Measurements from ENCODE around the gene APOL5. TPM values are rescaled to one million over a fixed set of nuclear protein-coding genes. Genes with fewer than 3 reads are reported as not detected.

APOL5 gene
- total RNA-seq, 1 experiment from 2014 or later = not detected

DNA sequence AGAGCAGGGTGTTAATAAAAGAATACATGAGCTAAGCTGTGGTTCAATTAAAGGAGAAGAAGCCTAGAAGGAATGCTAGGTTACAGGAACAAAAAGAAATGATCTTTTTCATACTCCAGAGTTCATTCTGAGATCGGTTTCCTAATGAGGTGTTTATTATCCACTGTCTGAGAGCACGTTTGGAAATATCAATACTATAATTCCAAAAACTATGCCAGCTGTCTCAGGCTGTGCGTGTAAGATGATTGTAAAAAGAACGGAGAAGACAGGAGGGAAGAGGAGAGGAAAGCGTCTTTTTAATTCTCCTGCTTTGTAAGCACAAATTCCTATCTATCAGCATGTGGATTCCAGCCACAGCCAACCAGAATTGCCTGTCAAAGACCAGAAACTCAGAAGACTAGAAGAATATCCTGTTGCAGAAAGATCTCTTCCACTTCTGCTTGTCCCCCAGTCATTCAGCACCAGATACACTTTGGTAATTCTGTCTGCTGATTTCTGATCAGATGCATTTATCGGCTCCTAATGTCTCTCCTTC lies 25.7 kb downstream of the APOL5 start:
- intact Hi-C loops (cut with micrococcal nuclease) = loop anchor here (5.0 kb wide), 1 partner anchor 116 kb away; no protein-coding TSS in a partner anchor
- no peak for TF ChIP-seq EZH2phosphoT487 (IDR thresholded peaks at IDR 0.05; ENCODE audit: borderline replicate concordance, low read length)
- TF ChIP-seq EZH2 (IDR thresholded peaks at IDR 0.05; ENCODE audit: low read length, unreplicated experiment) = no peak
- TF ChIP-seq, protein P1, sequence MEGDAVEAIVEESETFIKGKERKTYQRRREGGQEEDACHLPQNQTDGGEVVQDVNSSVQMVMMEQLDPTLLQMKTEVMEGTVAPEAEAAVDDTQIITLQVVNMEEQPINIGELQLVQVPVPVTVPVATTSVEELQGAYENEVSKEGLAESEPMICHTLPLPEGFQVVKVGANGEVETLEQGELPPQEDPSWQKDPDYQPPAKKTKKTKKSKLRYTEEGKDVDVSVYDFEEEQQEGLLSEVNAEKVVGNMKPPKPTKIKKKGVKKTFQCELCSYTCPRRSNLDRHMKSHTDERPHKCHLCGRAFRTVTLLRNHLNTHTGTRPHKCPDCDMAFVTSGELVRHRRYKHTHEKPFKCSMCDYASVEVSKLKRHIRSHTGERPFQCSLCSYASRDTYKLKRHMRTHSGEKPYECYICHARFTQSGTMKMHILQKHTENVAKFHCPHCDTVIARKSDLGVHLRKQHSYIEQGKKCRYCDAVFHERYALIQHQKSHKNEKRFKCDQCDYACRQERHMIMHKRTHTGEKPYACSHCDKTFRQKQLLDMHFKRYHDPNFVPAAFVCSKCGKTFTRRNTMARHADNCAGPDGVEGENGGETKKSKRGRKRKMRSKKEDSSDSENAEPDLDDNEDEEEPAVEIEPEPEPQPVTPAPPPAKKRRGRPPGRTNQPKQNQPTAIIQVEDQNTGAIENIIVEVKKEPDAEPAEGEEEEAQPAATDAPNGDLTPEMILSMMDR (conservative IDR thresholded peaks at IDR 0.05; ENCODE audit: low read depth, low read length) = no peak
- H3K4me2 ChIP-seq (ENCODE audit: low read length) = no peak overlapping the region
- H3K4me1 ChIP-seq (ENCODE audit: insufficient read depth, low read length) = peaks cover 22% of the 10 kb centered on the region
- H3K79me2 ChIP-seq (ENCODE audit: low read length) = no peaks in the 10 kb centered on the region
- H3F3A ChIP-seq (ENCODE audit: low read length, unreplicated experiment) = peaks cover 6% of the 10 kb centered on the region
- no peak overlapping the region for H3K9ac ChIP-seq (ENCODE audit: low read length)
- no peak for DNase-seq
- H4K20me1 ChIP-seq (ENCODE audit: low read length) = no peaks in the 10 kb centered on the region
- no peaks in the 10 kb centered on the region for H3K9me3 ChIP-seq (ENCODE audit: low read length)
- peak overlapping the region; percentile 77 for H3K27ac ChIP-seq (ENCODE audit: low read length)
- H3K36me3 ChIP-seq (ENCODE audit: low read depth, low read length) = peaks cover 15% of the 10 kb centered on the region; the same call in 1 of the 2 replicates
- CTCF ChIA-PET = no interaction called here
- H2AFZ ChIP-seq (ENCODE audit: low read length) = no peak overlapping the region
- BruUV-seq (replicated peaks) = no TSS peak
- no peak for ATAC-seq
- POLR2A ChIA-PET (ENCODE audit: unreplicated experiment) = no interaction called here
- H3K27me3 ChIP-seq (ENCODE audit: low read length) = no peaks in the 10 kb centered on the region
- no peak overlapping the region for H3K4me3 ChIP-seq (ENCODE audit: low read length)
- H3K9me2 ChIP-seq (replicated peaks; ENCODE audit: low read length) = no peaks in the 10 kb centered on the region

DNA sequence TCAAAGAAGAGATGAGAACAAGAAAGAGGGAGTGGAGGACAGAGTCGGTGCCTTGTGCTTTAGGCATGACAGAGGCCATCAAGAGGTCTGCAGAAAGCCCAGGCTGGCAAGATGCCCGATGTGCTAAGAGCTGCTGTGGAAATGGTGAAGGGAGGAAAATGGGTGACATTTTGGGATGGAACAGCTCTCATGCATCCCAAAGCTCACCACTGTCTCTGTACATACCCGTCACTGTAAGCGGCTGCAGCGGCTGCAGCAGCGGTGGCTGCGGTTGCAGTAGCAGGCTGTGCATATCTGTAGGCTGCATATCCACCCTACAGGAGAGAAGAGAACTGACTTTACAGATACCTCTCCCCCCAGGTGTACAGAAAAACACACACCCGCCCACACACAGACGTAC lies 28.6 kb downstream of the APOL5 start:
- no peak overlapping the region for H3K4me3 ChIP-seq (ENCODE audit: low read length)
- BruUV-seq (replicated peaks) = no TSS peak
- POLR2A ChIA-PET (ENCODE audit: unreplicated experiment) = no interaction called here
- H3K9me2 ChIP-seq (replicated peaks; ENCODE audit: low read length) = no peaks in the 10 kb centered on the region
- no peaks in the 10 kb centered on the region for H3K9me3 ChIP-seq (ENCODE audit: low read length)
- no peaks in the 10 kb centered on the region for H3K27me3 ChIP-seq (ENCODE audit: low read length)
- no peaks in the 10 kb centered on the region for H3K79me2 ChIP-seq (ENCODE audit: low read length)
- H3K36me3 ChIP-seq (ENCODE audit: low read depth, low read length) = peaks cover 18% of the 10 kb centered on the region; the same call in 1 of the 2 replicates
- no peak overlapping the region for H3K27ac ChIP-seq (ENCODE audit: low read length)
- ATAC-seq = no peak
- peaks cover 22% of the 10 kb centered on the region for H3K4me1 ChIP-seq (ENCODE audit: insufficient read depth, low read length)
- no peaks in the 10 kb centered on the region for H4K20me1 ChIP-seq (ENCODE audit: low read length)
- no peak overlapping the region for H2AFZ ChIP-seq (ENCODE audit: low read length)
- TF ChIP-seq, protein P1 (conservative IDR thresholded peaks at IDR 0.05; ENCODE audit: low read depth, low read length) = no peak
- TF ChIP-seq EZH2phosphoT487 (IDR thresholded peaks at IDR 0.05; ENCODE audit: borderline replicate concordance, low read length) = no peak
- TF ChIP-seq EZH2 (IDR thresholded peaks at IDR 0.05; ENCODE audit: low read length, unreplicated experiment) = no peak
- no peak overlapping the region for H3K4me2 ChIP-seq (ENCODE audit: low read length)
- peaks cover 6% of the 10 kb centered on the region for H3F3A ChIP-seq (ENCODE audit: low read length, unreplicated experiment)
- intact Hi-C loops (cut with micrococcal nuclease) = no loop called here
- H3K9ac ChIP-seq (ENCODE audit: low read length) = no peak overlapping the region
- no peak for DNase-seq
- CTCF ChIA-PET = no interaction called here

DNA sequence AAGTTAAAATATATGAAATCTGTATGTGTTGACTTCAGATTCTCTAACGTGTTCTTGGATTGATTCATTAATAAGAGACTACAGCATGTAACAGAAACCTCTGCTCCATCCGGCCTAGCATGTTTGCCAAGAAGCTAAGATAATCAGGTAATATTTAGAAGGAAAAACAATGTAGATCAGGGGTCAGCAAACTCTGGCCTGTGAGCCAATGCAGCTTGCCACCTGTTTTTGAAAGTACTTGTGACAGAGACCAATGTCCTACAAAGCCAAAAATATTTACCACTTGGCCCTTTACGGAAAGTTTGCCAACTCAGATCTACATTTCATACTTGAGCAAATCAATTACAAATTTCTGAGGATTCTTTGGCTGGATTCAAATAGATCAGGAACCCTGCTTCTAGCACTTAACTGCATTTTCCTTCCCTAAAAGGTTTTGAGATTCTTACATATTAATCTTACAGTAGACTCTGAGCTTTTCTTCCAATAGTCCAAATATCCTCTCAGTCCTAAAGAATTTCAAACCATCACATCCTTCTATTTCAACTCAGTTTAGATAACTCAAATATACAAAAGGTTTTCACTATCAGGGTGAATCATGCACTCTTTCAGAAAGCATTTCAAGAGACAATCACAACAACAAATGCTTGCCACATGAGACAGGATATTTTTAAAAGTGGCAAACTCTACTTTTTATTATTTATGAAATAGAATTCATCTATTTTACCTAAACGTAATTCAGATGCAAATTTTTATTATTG lies 29.5 kb downstream of the APOL5 start:
- H3K79me2 ChIP-seq (ENCODE audit: low read length) = no peaks in the 10 kb centered on the region
- no peaks in the 10 kb centered on the region for H3K9me2 ChIP-seq (replicated peaks; ENCODE audit: low read length)
- no peak for ATAC-seq
- no peaks in the 10 kb centered on the region for H3K27me3 ChIP-seq (ENCODE audit: low read length)
- no peak overlapping the region for H3K4me3 ChIP-seq (ENCODE audit: low read length)
- TF ChIP-seq EZH2phosphoT487 (IDR thresholded peaks at IDR 0.05; ENCODE audit: borderline replicate concordance, low read length) (no peak), EZH2 (IDR thresholded peaks at IDR 0.05; ENCODE audit: low read length, unreplicated experiment) (no peak)
- TF ChIP-seq, protein P1 (conservative IDR thresholded peaks at IDR 0.05; ENCODE audit: low read depth, low read length) = no peak
- H4K20me1 ChIP-seq (ENCODE audit: low read length) = no peaks in the 10 kb centered on the region
- intact Hi-C loops (cut with micrococcal nuclease) = no loop called here
- H2AFZ ChIP-seq (ENCODE audit: low read length) = no peak overlapping the region
- H3K4me1 ChIP-seq (ENCODE audit: insufficient read depth, low read length) = peaks cover 18% of the 10 kb centered on the region
- H3K4me2 ChIP-seq (ENCODE audit: low read length) = no peak overlapping the region
- no peak for DNase-seq
- ChIA-PET POLR2A (ENCODE audit: unreplicated experiment) (no interaction called here), CTCF (no interaction called here)
- peaks cover 6% of the 10 kb centered on the region for H3F3A ChIP-seq (ENCODE audit: low read length, unreplicated experiment)
- H3K36me3 ChIP-seq (ENCODE audit: low read depth, low read length) = peaks cover 18% of the 10 kb centered on the region; the same call in 1 of the 2 replicates
- no TSS peak for BruUV-seq (replicated peaks)
- no peak overlapping the region for H3K27ac ChIP-seq (ENCODE audit: low read length)
- no peak overlapping the region for H3K9ac ChIP-seq (ENCODE audit: low read length)
- no peaks in the 10 kb centered on the region for H3K9me3 ChIP-seq (ENCODE audit: low read length)

All from PC-3 (cell line).